GM23338 (cell line): ENCODE measurements around the gene CNTN5. TPM values are rescaled to one million over a fixed set of nuclear protein-coding genes. Genes with fewer than 3 reads are reported as not detected.

Experiments used
- ATAC-seq: fragments of 200-7000 bp; cut with Tn5 transposase; 3 replicates; pipeline ENCODE4 v1.9.1; 2020
- DNase-seq: peaks from one replicate; pipeline ENCODE4 v3.0.0-alpha.2; 2015; ENCODE audit warnings: low spot score
- H2AFZ ChIP-seq: fragments of 200-600 bp; sonication (generic); 2 replicates; pipeline ENCODE4 v1.8.0; 2016; ENCODE audit warnings: antibody characterized with exemption, mild to moderate bottlenecking, moderate library complexity
- H3F3A ChIP-seq: fragments of 200-600 bp; sonication (generic); replicated peaks from 2 replicates; pipeline ENCODE4 v1.8.0; 2017; ENCODE audit warnings: antibody characterized with exemption, mixed run types, low read depth
- H3K27ac ChIP-seq: fragments of 200-600 bp; sonication (generic); 2 replicates; pipeline ENCODE4 v1.6.1; 2016; ENCODE audit warnings: low read depth
- H3K27me3 ChIP-seq: fragments of 200-600 bp; sonication (generic); 2 replicates; pipeline ENCODE4 v1.8.0; 2016; ENCODE audit warnings: mild to moderate bottlenecking, mixed run types, moderate library complexity; ENCODE audit not compliant: insufficient read depth
- H3K36me3 ChIP-seq: fragments of 200-600 bp; sonication (generic); 2 replicates; pipeline ENCODE4 v1.8.0; 2016; ENCODE audit warnings: mild to moderate bottlenecking; ENCODE audit not compliant: insufficient read depth
- H3K4me1 ChIP-seq: fragments of 200-600 bp; sonication (generic); 2 replicates; pipeline ENCODE4 v1.8.0; 2016; ENCODE audit warnings: mild to moderate bottlenecking, moderate library complexity; ENCODE audit not compliant: insufficient read depth
- H3K4me2 ChIP-seq: fragments of 200-600 bp; sonication (generic); 2 replicates; pipeline ENCODE4 v1.7.1; 2017; ENCODE audit warnings: mixed run types
- H3K4me3 ChIP-seq: fragments of 200-600 bp; sonication (generic); 2 replicates; pipeline ENCODE4 v1.6.1; 2016; ENCODE audit warnings: mixed run types
- H3K79me2 ChIP-seq: fragments of 200-600 bp; sonication (generic); replicated peaks from 2 replicates; pipeline ENCODE4 v1.8.0; 2017; ENCODE audit warnings: mild to moderate bottlenecking; ENCODE audit not compliant: insufficient read depth
- H3K9me2 ChIP-seq: fragments of 200-600 bp; sonication (generic); 2 replicates; pipeline ENCODE4 v1.8.0; 2017; ENCODE audit not compliant: insufficient read depth
- H4K20me1 ChIP-seq: fragments of 200-600 bp; sonication (generic); replicated peaks from 2 replicates; pipeline ENCODE4 v1.8.0; 2017; ENCODE audit warnings: mild to moderate bottlenecking; ENCODE audit not compliant: insufficient read depth
- H3K27ac Mint-ChIP-seq: 2 replicates; pipeline ENCODE4 v1.8.0; 2020; ENCODE audit warnings: inconsistent platforms, mild to moderate bottlenecking, moderate library complexity, mixed read lengths
- H3K27me3 Mint-ChIP-seq: 3 replicates; pipeline ENCODE4 v1.8.0; 2022; ENCODE audit warnings: low read depth, mild to moderate bottlenecking, moderate library complexity, mixed read lengths, inconsistent platforms; ENCODE audit not compliant: insufficient read depth, poor library complexity
- H3K36me3 Mint-ChIP-seq: 3 replicates; pipeline ENCODE4 v1.8.0; 2021; ENCODE audit warnings: low read depth, mild to moderate bottlenecking, inconsistent platforms, moderate library complexity, mixed read lengths
- H3K4me1 Mint-ChIP-seq: 3 replicates; pipeline ENCODE4 v1.8.0; 2020; ENCODE audit warnings: mild to moderate bottlenecking, inconsistent platforms, mixed read lengths
- H3K4me3 Mint-ChIP-seq: 3 replicates; pipeline ENCODE4 v1.8.0; 2021; ENCODE audit warnings: moderate library complexity, mild to moderate bottlenecking, inconsistent platforms, mixed read lengths
- H3K9me3 Mint-ChIP-seq: 3 replicates; pipeline ENCODE4 v1.8.0; 2020; ENCODE audit warnings: moderate library complexity, mild to moderate bottlenecking, inconsistent platforms, mixed read lengths
- CREB1 ChIP-seq: fragments of 250-450 bp; sonication (Bioruptor Pico); IDR thresholded peaks from 2 replicates; pipeline ENCODE4 v1.5.0; 2020; ENCODE audit warnings: low read depth, mild to moderate bottlenecking, moderate library complexity
- EZH2 ChIP-seq: fragments of 200-600 bp; sonication (generic); IDR thresholded peaks from one replicate; pipeline ENCODE4 v1.8.0; 2017; ENCODE audit warnings: antibody characterized with exemption, mild to moderate bottlenecking, low read depth; ENCODE audit not compliant: unreplicated experiment
- EZH2phosphoT487 ChIP-seq: fragments of 200-600 bp; sonication (generic); IDR thresholded peaks from one replicate; pipeline ENCODE4 v1.8.1; 2018; ENCODE audit warnings: antibody characterized with exemption; ENCODE audit not compliant: unreplicated experiment
- JUNB ChIP-seq: IDR thresholded peaks from one replicate; pipeline ENCODE4 v1.6.1; 2016; ENCODE audit warnings: antibody characterized with exemption; ENCODE audit not compliant: unreplicated experiment
- NANOG ChIP-seq: IDR thresholded peaks from 2 replicates; pipeline ENCODE4 v1.6.1; 2016; ENCODE audit warnings: antibody characterized with exemption, borderline replicate concordance
- POLR2AphosphoS5 ChIP-seq: IDR thresholded peaks from 2 replicates; pipeline ENCODE4 v1.6.1; 2016; ENCODE audit warnings: antibody characterized with exemption, low read depth
- STAT1 ChIP-seq: IDR thresholded peaks from one replicate; pipeline ENCODE4 v1.6.1; 2016; ENCODE audit warnings: antibody characterized with exemption; ENCODE audit not compliant: unreplicated experiment
- ZNF114 ChIP-seq: fragments of 250-450 bp; sonication (Bioruptor Pico); IDR thresholded peaks from 2 replicates; pipeline ENCODE4 v1.5.0; 2020; ENCODE audit warnings: mild to moderate bottlenecking, moderate library complexity
- ZNF331 ChIP-seq: fragments of 250-450 bp; sonication (Bioruptor Pico); IDR thresholded peaks from 2 replicates; pipeline ENCODE4 v1.5.0; 2020; ENCODE audit warnings: low read depth, mild to moderate bottlenecking, moderate library complexity
- polyA plus RNA-seq: library from polyadenylated mRNA; unstranded; fragments of >200 nt; fragmentation: Nextera tagmentation; extraction: Ambion mirVana; gene quantifications from 2 replicates; pipeline ENCODE4 v1.2.1, GENCODE V29; 2016
- total RNA-seq: library from RNA; depleted of rRNA; stranded (reverse); fragments of >200 nt; shearing (Covaris generic); gene quantifications from 2 replicates; pipeline ENCODE4 v1.2.3, GENCODE V29; 2014
- TF ChIP-seq, protein P1 (sequence below): IDR thresholded peaks from one replicate; pipeline ENCODE4 v1.6.1; 2018; ENCODE audit warnings: antibody characterized with exemption; ENCODE audit not compliant: unreplicated experiment
- TF ChIP-seq, protein P2 (sequence below), 2 experiments: fragments of 200-600 bp in 1 of 2; sonication (generic) in 1 of 2; conservative IDR thresholded peaks; 2 replicates each; pipeline versions ENCODE4 v1.5.1 to v1.6.1; 2016 to 2017; ENCODE audit warnings: antibody characterized with exemption in 2 of 2, low read depth in 2 of 2, mild to moderate bottlenecking in 2 of 2, moderate library complexity in 1 of 2
- TF ChIP-seq, protein P3 (sequence below): fragments of 250-450 bp; sonication (Bioruptor Pico); IDR thresholded peaks from 2 replicates; pipeline ENCODE4 v1.5.0; 2020; ENCODE audit warnings: mild to moderate bottlenecking, moderate library complexity
- TF ChIP-seq, protein P4 (sequence below): IDR thresholded peaks from 2 replicates; pipeline ENCODE4 v1.6.1; 2016; ENCODE audit warnings: antibody characterized with exemption

CNTN5 gene
- total and polyA plus RNA-seq, 2 experiments from 2014 or later: not detected

DNA sequence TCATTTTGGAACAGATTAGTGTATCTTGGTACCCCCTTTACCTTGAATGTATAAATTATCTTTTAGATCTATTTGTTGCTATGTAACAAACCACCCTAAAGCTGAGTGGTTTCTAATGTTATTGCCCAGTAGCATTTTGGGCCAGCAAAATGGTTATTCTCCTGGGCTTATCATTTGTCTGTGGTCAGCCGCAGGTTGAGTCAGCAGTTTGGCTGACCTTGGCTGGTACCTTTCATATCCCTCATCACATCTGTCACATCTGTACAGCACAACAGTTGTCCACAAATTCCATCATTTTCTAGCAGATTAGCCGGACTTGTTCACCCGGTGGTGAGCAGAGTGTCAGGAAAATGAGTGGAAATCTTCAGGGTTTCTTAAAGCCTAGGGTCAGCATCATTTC, 1077.8 kb downstream of the CNTN5 start:
- no peak overlapping the region for H3K27ac Mint-ChIP-seq
- DNase-seq (no peak), ATAC-seq (no peak)
- Histone ChIP-seq H3F3A (no peaks in the 10 kb centered on the region), H3K27ac (no peak overlapping the region), H3K4me1 (peaks cover 6% of the 10 kb centered on the region; the same call in 1 of the 2 replicates), H3K27me3 (no peaks in the 10 kb centered on the region), H3K36me3 (no peaks in the 10 kb centered on the region), H3K79me2 (no peaks in the 10 kb centered on the region), H4K20me1 (no peaks in the 10 kb centered on the region), H3K9me2 (no peaks in the 10 kb centered on the region), H2AFZ (no peak overlapping the region), H3K4me2 (no peak overlapping the region), H3K4me3 (no peak overlapping the region)
- H3K4me3 Mint-ChIP-seq: no peak overlapping the region
- peaks cover 15% of the 10 kb centered on the region for H3K4me1 Mint-ChIP-seq
- TF ChIP-seq ZNF114 (CRISPR knock-in tag) (no peak), CREB1 (CRISPR knock-in tag) (no peak), POLR2AphosphoS5 (no peak), EZH2phosphoT487 (no peak), STAT1 (no peak), NANOG (no peak), ZNF331 (CRISPR knock-in tag) (no peak), EZH2 (no peak), JUNB (no peak)
- TF ChIP-seq, protein P1, sequence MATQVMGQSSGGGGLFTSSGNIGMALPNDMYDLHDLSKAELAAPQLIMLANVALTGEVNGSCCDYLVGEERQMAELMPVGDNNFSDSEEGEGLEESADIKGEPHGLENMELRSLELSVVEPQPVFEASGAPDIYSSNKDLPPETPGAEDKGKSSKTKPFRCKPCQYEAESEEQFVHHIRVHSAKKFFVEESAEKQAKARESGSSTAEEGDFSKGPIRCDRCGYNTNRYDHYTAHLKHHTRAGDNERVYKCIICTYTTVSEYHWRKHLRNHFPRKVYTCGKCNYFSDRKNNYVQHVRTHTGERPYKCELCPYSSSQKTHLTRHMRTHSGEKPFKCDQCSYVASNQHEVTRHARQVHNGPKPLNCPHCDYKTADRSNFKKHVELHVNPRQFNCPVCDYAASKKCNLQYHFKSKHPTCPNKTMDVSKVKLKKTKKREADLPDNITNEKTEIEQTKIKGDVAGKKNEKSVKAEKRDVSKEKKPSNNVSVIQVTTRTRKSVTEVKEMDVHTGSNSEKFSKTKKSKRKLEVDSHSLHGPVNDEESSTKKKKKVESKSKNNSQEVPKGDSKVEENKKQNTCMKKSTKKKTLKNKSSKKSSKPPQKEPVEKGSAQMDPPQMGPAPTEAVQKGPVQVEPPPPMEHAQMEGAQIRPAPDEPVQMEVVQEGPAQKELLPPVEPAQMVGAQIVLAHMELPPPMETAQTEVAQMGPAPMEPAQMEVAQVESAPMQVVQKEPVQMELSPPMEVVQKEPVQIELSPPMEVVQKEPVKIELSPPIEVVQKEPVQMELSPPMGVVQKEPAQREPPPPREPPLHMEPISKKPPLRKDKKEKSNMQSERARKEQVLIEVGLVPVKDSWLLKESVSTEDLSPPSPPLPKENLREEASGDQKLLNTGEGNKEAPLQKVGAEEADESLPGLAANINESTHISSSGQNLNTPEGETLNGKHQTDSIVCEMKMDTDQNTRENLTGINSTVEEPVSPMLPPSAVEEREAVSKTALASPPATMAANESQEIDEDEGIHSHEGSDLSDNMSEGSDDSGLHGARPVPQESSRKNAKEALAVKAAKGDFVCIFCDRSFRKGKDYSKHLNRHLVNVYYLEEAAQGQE: no peak
- TF ChIP-seq, protein P2, sequence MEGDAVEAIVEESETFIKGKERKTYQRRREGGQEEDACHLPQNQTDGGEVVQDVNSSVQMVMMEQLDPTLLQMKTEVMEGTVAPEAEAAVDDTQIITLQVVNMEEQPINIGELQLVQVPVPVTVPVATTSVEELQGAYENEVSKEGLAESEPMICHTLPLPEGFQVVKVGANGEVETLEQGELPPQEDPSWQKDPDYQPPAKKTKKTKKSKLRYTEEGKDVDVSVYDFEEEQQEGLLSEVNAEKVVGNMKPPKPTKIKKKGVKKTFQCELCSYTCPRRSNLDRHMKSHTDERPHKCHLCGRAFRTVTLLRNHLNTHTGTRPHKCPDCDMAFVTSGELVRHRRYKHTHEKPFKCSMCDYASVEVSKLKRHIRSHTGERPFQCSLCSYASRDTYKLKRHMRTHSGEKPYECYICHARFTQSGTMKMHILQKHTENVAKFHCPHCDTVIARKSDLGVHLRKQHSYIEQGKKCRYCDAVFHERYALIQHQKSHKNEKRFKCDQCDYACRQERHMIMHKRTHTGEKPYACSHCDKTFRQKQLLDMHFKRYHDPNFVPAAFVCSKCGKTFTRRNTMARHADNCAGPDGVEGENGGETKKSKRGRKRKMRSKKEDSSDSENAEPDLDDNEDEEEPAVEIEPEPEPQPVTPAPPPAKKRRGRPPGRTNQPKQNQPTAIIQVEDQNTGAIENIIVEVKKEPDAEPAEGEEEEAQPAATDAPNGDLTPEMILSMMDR (conservative IDR thresholded peaks at IDR 0.05; ENCODE audit: low read depth in 2 of 2): no peak
- TF ChIP-seq, protein P3, sequence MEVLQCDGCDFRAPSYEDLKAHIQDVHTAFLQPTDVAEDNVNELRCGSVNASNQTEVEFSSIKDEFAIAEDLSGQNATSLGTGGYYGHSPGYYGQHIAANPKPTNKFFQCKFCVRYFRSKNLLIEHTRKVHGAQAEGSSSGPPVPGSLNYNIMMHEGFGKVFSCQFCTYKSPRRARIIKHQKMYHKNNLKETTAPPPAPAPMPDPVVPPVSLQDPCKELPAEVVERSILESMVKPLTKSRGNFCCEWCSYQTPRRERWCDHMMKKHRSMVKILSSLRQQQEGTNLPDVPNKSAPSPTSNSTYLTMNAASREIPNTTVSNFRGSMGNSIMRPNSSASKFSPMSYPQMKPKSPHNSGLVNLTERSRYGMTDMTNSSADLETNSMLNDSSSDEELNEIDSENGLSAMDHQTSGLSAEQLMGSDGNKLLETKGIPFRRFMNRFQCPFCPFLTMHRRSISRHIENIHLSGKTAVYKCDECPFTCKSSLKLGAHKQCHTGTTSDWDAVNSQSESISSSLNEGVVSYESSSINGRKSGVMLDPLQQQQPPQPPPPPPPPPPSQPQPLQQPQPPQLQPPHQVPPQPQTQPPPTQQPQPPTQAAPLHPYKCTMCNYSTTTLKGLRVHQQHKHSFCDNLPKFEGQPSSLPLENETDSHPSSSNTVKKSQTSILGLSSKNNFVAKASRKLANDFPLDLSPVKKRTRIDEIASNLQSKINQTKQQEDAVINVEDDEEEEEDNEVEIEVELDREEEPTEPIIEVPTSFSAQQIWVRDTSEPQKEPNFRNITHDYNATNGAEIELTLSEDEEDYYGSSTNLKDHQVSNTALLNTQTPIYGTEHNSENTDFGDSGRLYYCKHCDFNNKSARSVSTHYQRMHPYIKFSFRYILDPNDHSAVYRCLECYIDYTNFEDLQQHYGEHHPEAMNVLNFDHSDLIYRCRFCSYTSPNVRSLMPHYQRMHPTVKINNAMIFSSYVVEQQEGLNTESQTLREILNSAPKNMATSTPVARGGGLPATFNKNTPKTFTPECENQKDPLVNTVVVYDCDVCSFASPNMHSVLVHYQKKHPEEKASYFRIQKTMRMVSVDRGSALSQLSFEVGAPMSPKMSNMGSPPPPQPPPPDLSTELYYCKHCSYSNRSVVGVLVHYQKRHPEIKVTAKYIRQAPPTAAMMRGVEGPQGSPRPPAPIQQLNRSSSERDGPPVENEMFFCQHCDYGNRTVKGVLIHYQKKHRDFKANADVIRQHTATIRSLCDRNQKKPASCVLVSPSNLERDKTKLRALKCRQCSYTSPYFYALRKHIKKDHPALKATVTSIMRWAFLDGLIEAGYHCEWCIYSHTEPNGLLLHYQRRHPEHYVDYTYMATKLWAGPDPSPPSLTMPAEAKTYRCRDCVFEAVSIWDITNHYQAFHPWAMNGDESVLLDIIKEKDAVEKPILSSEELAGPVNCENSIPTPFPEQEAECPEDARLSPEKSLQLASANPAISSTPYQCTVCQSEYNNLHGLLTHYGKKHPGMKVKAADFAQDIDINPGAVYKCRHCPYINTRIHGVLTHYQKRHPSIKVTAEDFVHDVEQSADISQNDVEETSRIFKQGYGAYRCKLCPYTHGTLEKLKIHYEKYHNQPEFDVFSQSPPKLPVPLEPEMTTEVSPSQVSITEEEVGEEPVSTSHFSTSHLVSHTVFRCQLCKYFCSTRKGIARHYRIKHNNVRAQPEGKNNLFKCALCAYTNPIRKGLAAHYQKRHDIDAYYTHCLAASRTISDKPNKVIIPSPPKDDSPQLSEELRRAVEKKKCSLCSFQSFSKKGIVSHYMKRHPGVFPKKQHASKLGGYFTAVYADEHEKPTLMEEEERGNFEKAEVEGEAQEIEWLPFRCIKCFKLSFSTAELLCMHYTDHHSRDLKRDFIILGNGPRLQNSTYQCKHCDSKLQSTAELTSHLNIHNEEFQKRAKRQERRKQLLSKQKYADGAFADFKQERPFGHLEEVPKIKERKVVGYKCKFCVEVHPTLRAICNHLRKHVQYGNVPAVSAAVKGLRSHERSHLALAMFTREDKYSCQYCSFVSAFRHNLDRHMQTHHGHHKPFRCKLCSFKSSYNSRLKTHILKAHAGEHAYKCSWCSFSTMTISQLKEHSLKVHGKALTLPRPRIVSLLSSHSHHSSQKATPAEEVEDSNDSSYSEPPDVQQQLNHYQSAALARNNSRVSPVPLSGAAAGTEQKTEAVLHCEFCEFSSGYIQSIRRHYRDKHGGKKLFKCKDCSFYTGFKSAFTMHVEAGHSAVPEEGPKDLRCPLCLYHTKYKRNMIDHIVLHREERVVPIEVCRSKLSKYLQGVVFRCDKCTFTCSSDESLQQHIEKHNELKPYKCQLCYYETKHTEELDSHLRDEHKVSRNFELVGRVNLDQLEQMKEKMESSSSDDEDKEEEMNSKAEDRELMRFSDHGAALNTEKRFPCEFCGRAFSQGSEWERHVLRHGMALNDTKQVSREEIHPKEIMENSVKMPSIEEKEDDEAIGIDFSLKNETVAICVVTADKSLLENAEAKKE (CRISPR knock-in tag): no peak
- TF ChIP-seq, protein P4, sequence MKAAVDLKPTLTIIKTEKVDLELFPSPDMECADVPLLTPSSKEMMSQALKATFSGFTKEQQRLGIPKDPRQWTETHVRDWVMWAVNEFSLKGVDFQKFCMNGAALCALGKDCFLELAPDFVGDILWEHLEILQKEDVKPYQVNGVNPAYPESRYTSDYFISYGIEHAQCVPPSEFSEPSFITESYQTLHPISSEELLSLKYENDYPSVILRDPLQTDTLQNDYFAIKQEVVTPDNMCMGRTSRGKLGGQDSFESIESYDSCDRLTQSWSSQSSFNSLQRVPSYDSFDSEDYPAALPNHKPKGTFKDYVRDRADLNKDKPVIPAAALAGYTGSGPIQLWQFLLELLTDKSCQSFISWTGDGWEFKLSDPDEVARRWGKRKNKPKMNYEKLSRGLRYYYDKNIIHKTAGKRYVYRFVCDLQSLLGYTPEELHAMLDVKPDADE: no peak
- no peaks in the 10 kb centered on the region for H3K36me3 Mint-ChIP-seq
- no peaks in the 10 kb centered on the region for H3K9me3 Mint-ChIP-seq
- H3K27me3 Mint-ChIP-seq: no peaks in the 10 kb centered on the region
